Right lobe of liver (tissue), 6 donors: Measurements from ENCODE around the gene ZDHHC14. TPM values are rescaled to one million over a fixed set of nuclear protein-coding genes. Genes with fewer than 3 reads are reported as not detected.
A peak's percentile ranks its signal among the peaks of the same experiment; 100 is the strongest.

Experiments used
- ATAC-seq, 4 donors: fragments of 200-7000 bp; cut with Tn5 transposase; one replicate each; pipeline ENCODE4 v1.9.1; 2020; ENCODE audit warnings: mild to moderate bottlenecking in 4 of 4, moderate library complexity in 4 of 4
- DNase-seq, 3 donors: peaks; one replicate each; pipeline ENCODE4 v3.0.0-alpha.2; 2020
- H3K27ac ChIP-seq, 3 donors: fragments of 200-600 bp; one replicate each; pipeline ENCODE4 v1.8.0; 2022
- H3K27me3 ChIP-seq, 2 donors: fragments of 200-600 bp; one replicate each; pipeline ENCODE4 v1.8.0; 2022
- H3K36me3 ChIP-seq, 4 donors: fragments of 200-600 bp; sonication (generic) in 1 of 4; one replicate each; pipeline versions ENCODE4 v1.5.1 to v1.8.0; 2017 to 2022; ENCODE audit warnings: control low read depth in 1 of 4
- H3K4me1 ChIP-seq, 4 donors: fragments of 200-600 bp; sonication (generic) in 1 of 4; one replicate each; pipeline versions ENCODE4 v1.5.1 to v1.8.0; 2017 to 2022; ENCODE audit warnings: control low read depth in 1 of 4
- H3K4me3 ChIP-seq, 3 donors: fragments of 200-600 bp; one replicate each; pipeline ENCODE4 v1.8.0; 2022
- H3K9me3 ChIP-seq, 4 donors: fragments of 200-600 bp; sonication (generic) in 1 of 4; one replicate each; pipeline versions ENCODE4 v1.5.1 to v1.8.0; 2017 to 2022; ENCODE audit warnings: control low read depth in 1 of 4
- CTCF ChIP-seq, 4 donors: fragments of 200-600 bp in 3 of 4; fragments of 450-650 bp in 1 of 4; IDR thresholded peaks; one replicate each; pipeline versions ENCODE4 v1.5.1 to v1.8.0; 2016 to 2022; ENCODE audit warnings: antibody characterized with exemption in 4 of 4, mild to moderate bottlenecking in 2 of 4
- POLR2A ChIP-seq: fragments of 450-650 bp; IDR thresholded peaks from one replicate; pipeline ENCODE4 v1.6.1; 2017; ENCODE audit warnings: antibody characterized with exemption, mild to moderate bottlenecking
- WGBS: methylation state at CpG from one replicate; pipeline ENCODE4 v1.1.6; 2018; ENCODE audit warnings: low coverage, low lambda C conversion rate; ENCODE audit not compliant: insufficient coverage; ENCODE audit errors: missing lambda C conversion rate; 5-methylcytosine and 5-hydroxymethylcytosine counted together
- intact Hi-C, 2 donors: fragments of 100-400 bp; cut with DNase I; formaldehyde crosslinking; loops; one replicate each; pipeline versions ENCODE4 v1.11.2 to v1.14.1; 2022
- total RNA-seq, 6 experiments: library from RNA; depleted of rRNA in 2 of 6; stranded (reverse); fragments of >200 nt in 2 of 6; fragmentation: NEBNext Ultra II Directional in 3 of 6; extraction: Animal tissue kit (Norgen Biotek cat#: 25700) in 3 of 6; gene quantifications; one replicate each; pipeline versions ENCODE4 v1.1.0 to v1.2.4, GENCODE V29; 2016 to 2023
- donor health status: DM: no; HTN: yes; CAD: no.
- donor health status: DM: no; HTN: no; CAD: no.
- donor health status: DM: no; HTN: no; CAD: no.
- donor health status: DM: no; HTN: yes; CAD: no.
- donor health status: DM: no; HTN: yes; CAD: no.

Gene ZDHHC14
- total RNA-seq, 6 experiments from 2014 or later, result 7.3 to 13.0 (median 10.3) TPM

GRCh38 chr6:157510323-157511188, 129.6 kb downstream of the ZDHHC14 start:
- peaks cover 0 to 5% (median 1%) of the 10 kb centered on the region in 4 donors for H3K9me3 ChIP-seq
- no peak overlapping the region for H3K4me3 ChIP-seq
- H3K27me3 ChIP-seq, result no peaks in the 10 kb centered on the region
- no peak for TF ChIP-seq POLR2A
- no peak for TF ChIP-seq CTCF (IDR thresholded peaks at IDR 0.05)
- WGBS, result 83% methylated on average over 16 of the region's 24 CpGs
- ATAC-seq (no peak), DNase-seq (no peak)
- intact Hi-C loops, result no loop called here
- peaks cover 0 to 14% (median 0%) of the 10 kb centered on the region in 4 donors for H3K4me1 ChIP-seq
- H3K27ac ChIP-seq, result no peak overlapping the region
- H3K36me3 ChIP-seq, result peaks cover 0 to 1% (median 0%) of the 10 kb centered on the region in 4 donors

- WGBS, result 96% methylated on average over 12 of the region's 16 CpGs
- Histone ChIP-seq H3K4me1 (peaks cover 0 to 14% (median 0%) of the 10 kb centered on the region in 4 donors), H3K27ac (no peak overlapping the region), H3K27me3 (no peaks in the 10 kb centered on the region), H3K36me3 (no peaks in the 10 kb centered on the region), H3K4me3 (no peak overlapping the region), H3K9me3 (no peaks in the 10 kb centered on the region)
- intact Hi-C loops, result no loop called here
- DNase-seq, result no peak
- TF ChIP-seq CTCF (IDR thresholded peaks at IDR 0.05), result no peak
- no peak for TF ChIP-seq POLR2A
- ATAC-seq, result no peak
These were observed 130.8 kb downstream of the ZDHHC14 start for GRCh38 chr6:157511682-157512381.

- Histone ChIP-seq H3K27me3 (no peaks in the 10 kb centered on the region), H3K36me3 (no peaks in the 10 kb centered on the region), H3K4me3 (no peak overlapping the region), H3K27ac (peak overlapping the region in 1 of 3 donors; percentile 63), H3K9me3 (no peaks in the 10 kb centered on the region), H3K4me1 (peaks cover 0 to 14% (median under 1%) of the 10 kb centered on the region in 4 donors)
- WGBS, result 81% methylated on average over 5 of the region's 5 CpGs
- TF ChIP-seq POLR2A (no peak), CTCF (IDR thresholded peaks at IDR 0.05) (no peak)
- DNase-seq (no peak), ATAC-seq (no peak)
- intact Hi-C loops, result no loop called here
These were observed 131.3 kb downstream of the ZDHHC14 start for GRCh38 chr6:157512382-157512682.

- Histone ChIP-seq H3K4me3 (peak overlapping the region in 1 of 3 donors; percentile 15), H3K27me3 (no peaks in the 10 kb centered on the region), H3K9me3 (no peaks in the 10 kb centered on the region), H3K27ac (peak overlapping the region in 2 of 3 donors; percentile 38 to 63), H3K36me3 (no peaks in the 10 kb centered on the region), H3K4me1 (peaks cover 0 to 18% (median 4%) of the 10 kb centered on the region in 4 donors)
- intact Hi-C loops, result no loop called here
- no peak for TF ChIP-seq CTCF (IDR thresholded peaks at IDR 0.05)
- no peak for TF ChIP-seq POLR2A
- peak; percentile 58 to 74 (median 66) for ATAC-seq
- 36% methylated on average over 9 of the region's 9 CpGs for WGBS
- no peak for DNase-seq
These were observed 132.1 kb downstream of the ZDHHC14 start for GRCh38 chr6:157513004-157513603.
